ENCODE data around the gene PET100. TPM values are rescaled to one million over a fixed set of nuclear protein-coding genes. Genes with fewer than 3 reads are reported as not detected.

Gene PET100
- total RNA-seq, 1 donor from 2014 or later, result not detected

- TF ChIP-seq CTCF (IDR thresholded peaks at IDR 0.05), result no peak
- Histone ChIP-seq H3K36me3 (no peaks in the 10 kb centered on the region), H3K27me3 (peaks cover under 1% of the 10 kb centered on the region), H3K9me3 (no peaks in the 10 kb centered on the region), H3K4me3 (no peak overlapping the region), H3K27ac (no peak overlapping the region), H3K4me1 (no peaks in the 10 kb centered on the region)
- DNase-seq (ENCODE audit: low spot score in 2 of 2), result no peak
- intact Hi-C loops (cut with DNase I), result no loop called here
Measured at GRCh38 chr19:7607874-7608560, 21.6 kb upstream of the PET100 start.

- H3K9me3 ChIP-seq, result no peaks in the 10 kb centered on the region
- no peak overlapping the region for H3K4me3 ChIP-seq
- no peak for TF ChIP-seq CTCF (IDR thresholded peaks at IDR 0.05)
- DNase-seq (ENCODE audit: low spot score in 2 of 2), result no peak
- no peak overlapping the region for H3K27ac ChIP-seq
- intact Hi-C loops (cut with DNase I), result no loop called here
- H3K4me1 ChIP-seq, result no peaks in the 10 kb centered on the region
- H3K36me3 ChIP-seq, result no peaks in the 10 kb centered on the region
- H3K27me3 ChIP-seq, result no peaks in the 10 kb centered on the region
Measured at GRCh38 chr19:7610491-7611240, 18.9 kb upstream of the PET100 start.

GRCh38 chr19:7611541-7612279 lies 17.9 kb upstream of the PET100 start:
- intact Hi-C loops (cut with DNase I), result no loop called here
- no peak overlapping the region for H3K27ac ChIP-seq
- no peak for TF ChIP-seq CTCF (IDR thresholded peaks at IDR 0.05)
- no peaks in the 10 kb centered on the region for H3K9me3 ChIP-seq
- no peaks in the 10 kb centered on the region for H3K36me3 ChIP-seq
- DNase-seq (ENCODE audit: low spot score in 2 of 2), result no peak
- H3K4me1 ChIP-seq, result no peaks in the 10 kb centered on the region
- H3K4me3 ChIP-seq, result no peak overlapping the region
- H3K27me3 ChIP-seq, result no peaks in the 10 kb centered on the region

- Histone ChIP-seq H3K36me3 (peaks cover 0 to 3% of the 10 kb centered on the region in 2 donors), H3K27me3 (no peaks in the 10 kb centered on the region), H3K4me3 (no peak overlapping the region), H3K4me1 (no peaks in the 10 kb centered on the region), H3K9me3 (no peaks in the 10 kb centered on the region), H3K27ac (no peak overlapping the region)
- intact Hi-C loops (cut with DNase I), result no loop called here
- TF ChIP-seq CTCF (IDR thresholded peaks at IDR 0.05), result no peak
- no peak for DNase-seq (ENCODE audit: low spot score in 2 of 2)
Measured at GRCh38 chr19:7612282-7613274, 17.0 kb upstream of the PET100 start.
